SKM-1 treated with dmso at 0.1 percent for 144 hours (cell line): ENCODE data around the gene MYOD1.

Source experiments
- DNase-seq: peaks from one replicate; lab custom pipeline; 2025; ENCODE audit not compliant: unreplicated experiment; lab: John Stamatoyannopoulos, UW

MYOD1 gene

GRCh38 chr11:17769218-17769617, 49.8 kb downstream of the MYOD1 start:
- DNase-seq = no peak

- no peak for DNase-seq
Measured at GRCh38 chr11:17770048-17770652, 50.8 kb downstream of the MYOD1 start.

- DNase-seq = no peak
Measured at GRCh38 chr11:17770917-17771316, 51.5 kb downstream of the MYOD1 start.

- DNase-seq = no peak
Measured at GRCh38 chr11:17771415-17771814, 52.0 kb downstream of the MYOD1 start.
